ENCODE results near the gene GFOD1. TPM values are rescaled to one million over a fixed set of nuclear protein-coding genes. Genes with fewer than 3 reads are reported as not detected.

GFOD1 gene
- total RNA-seq, 4 donors from 2014 or later, result 7.3 to 15.9 (median 12.4) TPM

DNA sequence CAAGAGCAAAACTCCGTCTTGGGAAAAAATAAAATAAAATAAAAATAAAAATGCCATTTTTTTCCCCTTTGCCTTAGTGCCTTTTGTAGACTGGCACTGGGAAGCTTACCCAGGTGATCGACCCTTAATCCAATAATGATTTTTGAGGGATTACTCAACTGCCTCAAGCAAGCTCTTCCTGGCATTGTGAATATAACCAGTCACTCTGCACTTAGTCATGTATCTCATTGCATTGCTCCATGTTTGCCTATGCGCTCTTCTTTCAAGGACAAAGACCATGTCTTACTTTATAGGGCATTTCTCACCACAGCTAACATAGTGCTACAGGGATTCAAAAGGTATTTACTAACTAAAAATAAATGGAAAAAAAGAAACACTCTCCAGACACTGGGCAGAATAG, 13.0 kb downstream of the GFOD1 start:
- TF ChIP-seq POLR2A (IDR thresholded peaks at IDR 0.05), result no peak
- TF ChIP-seq, protein P1, sequence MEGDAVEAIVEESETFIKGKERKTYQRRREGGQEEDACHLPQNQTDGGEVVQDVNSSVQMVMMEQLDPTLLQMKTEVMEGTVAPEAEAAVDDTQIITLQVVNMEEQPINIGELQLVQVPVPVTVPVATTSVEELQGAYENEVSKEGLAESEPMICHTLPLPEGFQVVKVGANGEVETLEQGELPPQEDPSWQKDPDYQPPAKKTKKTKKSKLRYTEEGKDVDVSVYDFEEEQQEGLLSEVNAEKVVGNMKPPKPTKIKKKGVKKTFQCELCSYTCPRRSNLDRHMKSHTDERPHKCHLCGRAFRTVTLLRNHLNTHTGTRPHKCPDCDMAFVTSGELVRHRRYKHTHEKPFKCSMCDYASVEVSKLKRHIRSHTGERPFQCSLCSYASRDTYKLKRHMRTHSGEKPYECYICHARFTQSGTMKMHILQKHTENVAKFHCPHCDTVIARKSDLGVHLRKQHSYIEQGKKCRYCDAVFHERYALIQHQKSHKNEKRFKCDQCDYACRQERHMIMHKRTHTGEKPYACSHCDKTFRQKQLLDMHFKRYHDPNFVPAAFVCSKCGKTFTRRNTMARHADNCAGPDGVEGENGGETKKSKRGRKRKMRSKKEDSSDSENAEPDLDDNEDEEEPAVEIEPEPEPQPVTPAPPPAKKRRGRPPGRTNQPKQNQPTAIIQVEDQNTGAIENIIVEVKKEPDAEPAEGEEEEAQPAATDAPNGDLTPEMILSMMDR (IDR thresholded peaks at IDR 0.05), result no peak
- no peak for DNase-seq (ENCODE audit: low spot score in 2 of 2)
- intact Hi-C loops (cut with DNase I; ENCODE audit: low total_unique reads), result no loop called here
- WGBS, 2 donors, result 66 to 72% methylated on average over 3 of the region's 3 CpGs
- H3K4me3 ChIP-seq (ENCODE audit: low read depth, poor library complexity, severe bottlenecking), result no peak overlapping the region

DNA sequence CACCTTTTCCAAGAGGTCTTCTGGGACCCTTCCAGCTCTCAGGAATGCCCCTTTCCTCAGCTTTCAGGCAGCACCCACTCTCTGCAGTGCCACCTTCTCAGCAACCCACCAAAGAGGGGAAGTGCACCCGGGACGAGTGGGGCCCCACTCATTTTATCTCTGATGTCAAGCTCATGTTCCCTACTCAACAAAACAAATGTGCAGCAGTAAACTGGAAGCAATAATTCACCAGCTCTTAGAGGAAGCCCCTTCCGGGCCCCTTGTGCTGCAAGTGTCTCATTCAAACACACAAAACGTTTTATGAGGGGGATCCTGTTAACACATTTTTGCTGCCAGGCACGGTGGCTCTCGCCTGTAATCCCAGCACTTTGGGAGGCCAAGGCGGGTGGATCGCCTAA, 13.6 kb downstream of the GFOD1 start:
- 79 to 80% methylated on average over 8 of the region's 8 CpGs for WGBS, 2 donors
- no peak for TF ChIP-seq POLR2A (IDR thresholded peaks at IDR 0.05)
- TF ChIP-seq, protein P1 (IDR thresholded peaks at IDR 0.05), result no peak
- H3K4me3 ChIP-seq (ENCODE audit: low read depth, poor library complexity, severe bottlenecking), result no peak overlapping the region
- intact Hi-C loops (cut with DNase I; ENCODE audit: low total_unique reads), result no loop called here
- no peak for DNase-seq (ENCODE audit: low spot score in 2 of 2)

DNA sequence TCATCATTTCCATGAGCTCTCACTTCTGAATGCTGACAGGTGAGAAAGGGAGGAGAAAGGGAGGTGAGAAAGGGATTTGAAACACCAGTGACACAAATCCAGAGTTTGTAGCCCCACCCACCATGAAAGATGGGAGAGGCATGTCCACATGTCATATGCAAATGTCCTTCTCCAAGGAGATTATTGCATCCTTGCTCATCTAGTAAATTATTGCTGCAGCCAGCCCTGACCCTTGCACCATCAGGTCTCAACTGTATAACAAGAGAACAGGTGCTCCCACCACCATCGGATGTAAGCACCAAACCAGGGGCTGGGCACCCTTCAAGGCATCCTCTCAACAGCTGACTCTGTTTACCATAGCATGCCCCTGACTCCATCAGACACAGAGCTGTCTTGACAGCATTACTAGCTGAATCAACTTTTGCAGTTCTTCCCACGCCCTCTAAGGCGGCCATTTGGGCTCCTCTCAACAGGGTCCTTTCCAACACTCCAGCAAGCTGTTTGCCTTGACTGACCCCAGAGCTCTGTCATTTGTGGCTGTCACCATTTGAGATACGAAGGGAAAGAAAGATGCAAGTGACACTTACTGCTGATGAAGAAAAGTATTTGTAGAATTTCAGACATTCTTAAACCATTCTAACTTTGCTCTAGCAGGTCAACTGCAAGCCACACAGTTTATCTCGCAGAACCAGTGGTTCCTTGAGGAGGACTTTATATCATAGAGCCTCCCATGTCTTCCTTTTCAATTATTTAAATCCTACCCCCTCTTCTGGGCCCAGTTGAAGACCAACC, 14.2 kb downstream of the GFOD1 start:
- no peak for DNase-seq (ENCODE audit: low spot score in 2 of 2)
- intact Hi-C loops (cut with DNase I; ENCODE audit: low total_unique reads), result no loop called here
- no peak overlapping the region for H3K4me3 ChIP-seq (ENCODE audit: low read depth, poor library complexity, severe bottlenecking)
- WGBS, 2 donors, result 94 to 95% methylated on average over 5 of the region's 5 CpGs
- TF ChIP-seq POLR2A (IDR thresholded peaks at IDR 0.05), result no peak
- TF ChIP-seq, protein P1 (IDR thresholded peaks at IDR 0.05), result no peak

DNA sequence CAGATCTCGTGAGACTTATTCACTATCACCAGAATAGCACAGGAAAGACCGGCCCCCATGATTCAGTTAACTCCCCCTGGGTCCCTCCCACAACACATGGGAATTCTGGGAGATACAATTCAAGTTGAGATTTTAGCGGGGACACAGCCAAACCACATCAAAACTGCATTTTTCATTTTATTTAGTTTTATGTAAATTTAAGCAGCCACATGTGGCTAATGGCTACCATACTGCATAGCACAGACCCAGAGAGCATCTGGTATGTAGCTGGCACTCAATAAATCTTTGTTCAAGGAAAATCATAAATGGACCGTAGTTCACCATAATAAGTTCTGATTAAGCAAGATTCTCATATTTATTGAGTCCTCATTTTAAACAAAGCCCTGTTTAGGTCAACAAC, 15.3 kb downstream of the GFOD1 start:
- TF ChIP-seq, protein P1 (IDR thresholded peaks at IDR 0.05), result no peak
- no peak for TF ChIP-seq POLR2A (IDR thresholded peaks at IDR 0.05)
- H3K4me3 ChIP-seq (ENCODE audit: low read depth, poor library complexity, severe bottlenecking), result no peak overlapping the region
- WGBS, 2 donors, result 41 to 46% methylated on average over 4 of the region's 4 CpGs
- intact Hi-C loops (cut with DNase I; ENCODE audit: low total_unique reads), result no loop called here
- DNase-seq (ENCODE audit: low spot score in 2 of 2), result no peak

DNA sequence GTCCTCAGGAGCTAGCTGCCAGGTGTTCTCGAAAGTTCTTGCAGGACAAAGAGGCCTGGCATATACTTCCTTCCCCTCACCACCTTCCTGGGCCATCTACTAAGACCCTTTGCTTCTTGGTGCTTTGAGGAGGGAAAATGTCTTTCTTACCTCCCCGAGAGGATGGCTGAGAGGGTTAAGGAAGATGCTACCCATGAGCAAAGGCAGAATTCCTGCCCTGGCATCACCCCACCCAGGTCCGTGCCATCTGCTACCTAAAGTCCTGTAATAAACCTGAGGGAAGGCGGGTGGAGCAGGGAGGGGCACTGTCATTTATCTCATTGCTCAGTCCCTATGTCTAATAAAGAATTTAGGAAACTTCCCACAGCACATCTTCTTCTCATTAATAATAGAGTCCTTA, 16.2 kb downstream of the GFOD1 start:
- WGBS, 2 donors, result 52 to 57% methylated on average over 4 of the region's 4 CpGs
- DNase-seq (ENCODE audit: low spot score in 2 of 2), result no peak
- no peak overlapping the region for H3K4me3 ChIP-seq (ENCODE audit: low read depth, poor library complexity, severe bottlenecking)
- intact Hi-C loops (cut with DNase I; ENCODE audit: low total_unique reads), result no loop called here
- TF ChIP-seq, protein P1 (IDR thresholded peaks at IDR 0.05), result no peak
- TF ChIP-seq POLR2A (IDR thresholded peaks at IDR 0.05), result no peak
